D721Med (cell line): ENCODE measurements around the gene FANCC.

Experiments used
- DNase-seq: peaks from one replicate; pipeline ENCODE4 v3.0.0; 2011; ENCODE audit warnings: low spot score; ENCODE audit not compliant: insufficient read length
- FAIRE-seq: peaks from 2 replicates; lab custom pipeline; 2011; peaks lifted over from hg19 to GRCh38; lab: Jason Lieb, UNC
- TF ChIP-seq, protein P1 (sequence below): IDR thresholded peaks from 2 replicates; pipeline ENCODE4 v1.5.1; 2012; ENCODE audit warnings: mild to moderate bottlenecking, control low read depth; ENCODE audit not compliant: insufficient read depth; ENCODE audit errors: missing control alignments

FANCC gene

DNA sequence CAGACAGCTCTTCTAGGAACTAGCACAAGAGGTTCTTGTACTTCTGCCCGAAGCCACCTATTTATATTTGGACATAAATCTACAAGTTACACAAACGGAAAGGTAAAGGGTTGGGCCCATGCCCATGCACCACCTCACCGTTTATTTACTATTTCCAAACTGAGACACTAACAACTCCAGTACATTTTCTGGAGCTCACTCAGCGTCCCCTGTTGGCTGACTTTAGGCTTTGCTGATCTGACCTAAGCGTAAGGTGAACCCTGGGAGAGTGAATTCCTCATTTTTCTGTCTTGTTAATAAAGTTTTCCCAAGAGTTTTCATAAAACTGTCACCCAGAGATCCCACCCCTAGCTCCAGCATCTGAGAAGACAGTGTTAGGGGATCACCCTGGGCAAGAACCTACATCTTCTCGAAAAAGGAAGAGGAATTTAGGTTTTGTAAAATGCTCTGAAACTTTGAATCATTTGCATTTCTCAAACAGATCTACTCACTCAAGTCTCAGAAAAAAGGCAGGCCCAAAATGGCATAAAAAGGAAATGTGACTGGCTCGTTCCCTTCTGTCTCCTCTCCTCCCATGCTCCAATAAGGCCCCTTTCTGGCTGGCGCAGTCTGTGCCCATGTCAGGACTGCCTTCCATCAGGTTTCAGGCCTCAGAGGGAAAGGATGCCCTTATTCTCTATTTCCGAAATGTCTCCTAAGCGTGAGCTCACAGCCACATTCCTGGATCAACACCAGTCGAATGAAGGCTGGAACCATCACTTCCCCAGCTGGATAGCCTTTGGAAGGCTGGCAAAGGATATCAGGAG lies 201.3 kb downstream of the FANCC start:
- DNase-seq (no peak), FAIRE-seq (no peak)
- TF ChIP-seq, protein P1, sequence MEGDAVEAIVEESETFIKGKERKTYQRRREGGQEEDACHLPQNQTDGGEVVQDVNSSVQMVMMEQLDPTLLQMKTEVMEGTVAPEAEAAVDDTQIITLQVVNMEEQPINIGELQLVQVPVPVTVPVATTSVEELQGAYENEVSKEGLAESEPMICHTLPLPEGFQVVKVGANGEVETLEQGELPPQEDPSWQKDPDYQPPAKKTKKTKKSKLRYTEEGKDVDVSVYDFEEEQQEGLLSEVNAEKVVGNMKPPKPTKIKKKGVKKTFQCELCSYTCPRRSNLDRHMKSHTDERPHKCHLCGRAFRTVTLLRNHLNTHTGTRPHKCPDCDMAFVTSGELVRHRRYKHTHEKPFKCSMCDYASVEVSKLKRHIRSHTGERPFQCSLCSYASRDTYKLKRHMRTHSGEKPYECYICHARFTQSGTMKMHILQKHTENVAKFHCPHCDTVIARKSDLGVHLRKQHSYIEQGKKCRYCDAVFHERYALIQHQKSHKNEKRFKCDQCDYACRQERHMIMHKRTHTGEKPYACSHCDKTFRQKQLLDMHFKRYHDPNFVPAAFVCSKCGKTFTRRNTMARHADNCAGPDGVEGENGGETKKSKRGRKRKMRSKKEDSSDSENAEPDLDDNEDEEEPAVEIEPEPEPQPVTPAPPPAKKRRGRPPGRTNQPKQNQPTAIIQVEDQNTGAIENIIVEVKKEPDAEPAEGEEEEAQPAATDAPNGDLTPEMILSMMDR: no peak

DNA sequence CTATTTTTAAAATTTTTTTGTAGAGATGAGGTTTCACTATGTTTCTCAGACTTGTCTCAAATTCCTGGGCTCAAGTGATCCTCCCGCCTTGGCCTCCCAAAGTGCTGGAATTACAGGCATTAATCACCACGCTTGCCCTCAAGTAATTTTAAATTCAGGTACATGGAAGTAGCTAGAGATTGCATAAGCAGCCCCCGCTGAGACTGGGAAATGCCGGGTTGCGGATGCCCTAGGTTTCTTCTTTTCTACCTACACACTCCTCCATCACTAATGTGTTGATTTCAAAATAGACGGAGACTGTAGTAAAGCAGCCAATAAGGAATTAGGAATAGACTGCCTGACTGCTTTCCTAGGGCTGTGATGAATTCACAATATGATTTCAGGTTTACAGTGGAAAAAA lies 202.4 kb downstream of the FANCC start:
- TF ChIP-seq, protein P1: no peak
- DNase-seq (no peak), FAIRE-seq (no peak)

DNA sequence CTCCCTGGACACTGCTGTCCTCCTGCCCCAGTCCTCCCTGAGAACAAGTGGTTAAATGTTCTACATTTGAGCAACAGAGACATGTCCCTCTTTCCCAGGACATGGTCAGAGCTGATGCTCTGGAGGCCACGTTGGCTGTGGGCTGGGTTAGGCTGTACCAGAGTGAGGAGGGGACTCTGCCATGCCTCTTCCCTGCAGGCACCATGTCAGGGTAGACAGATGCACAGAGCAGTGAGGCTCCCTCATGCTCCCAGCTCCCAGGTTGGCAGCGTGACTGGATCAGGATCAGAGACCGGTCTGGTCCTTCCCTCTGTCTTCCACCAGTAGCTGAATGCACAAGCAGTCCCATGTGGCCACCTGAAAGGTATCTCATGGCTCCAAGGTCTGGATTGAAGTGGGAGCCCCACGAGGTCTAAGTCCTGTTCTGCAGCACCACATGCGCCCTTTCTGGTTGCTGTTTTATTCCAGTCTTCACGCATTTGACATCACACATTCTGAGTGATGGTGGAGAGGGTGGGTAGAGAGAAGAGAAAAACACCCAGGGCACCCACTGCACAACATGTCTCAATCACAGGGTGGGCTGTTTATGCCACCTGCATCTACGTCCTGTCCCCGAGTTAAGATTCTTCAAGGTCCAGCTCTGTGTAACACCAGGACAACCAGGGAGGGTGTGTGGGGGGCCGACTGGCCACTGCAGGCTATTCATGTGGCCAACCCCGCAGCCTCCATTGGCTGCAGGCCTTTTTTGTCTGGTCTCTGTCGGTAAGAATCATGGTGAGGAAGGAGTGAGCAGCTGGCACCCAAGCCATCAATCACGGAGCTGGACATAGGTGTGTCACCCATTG lies 204.9 kb downstream of the FANCC start:
- DNase-seq: no peak
- no peak for FAIRE-seq
- TF ChIP-seq, protein P1: no peak

DNA sequence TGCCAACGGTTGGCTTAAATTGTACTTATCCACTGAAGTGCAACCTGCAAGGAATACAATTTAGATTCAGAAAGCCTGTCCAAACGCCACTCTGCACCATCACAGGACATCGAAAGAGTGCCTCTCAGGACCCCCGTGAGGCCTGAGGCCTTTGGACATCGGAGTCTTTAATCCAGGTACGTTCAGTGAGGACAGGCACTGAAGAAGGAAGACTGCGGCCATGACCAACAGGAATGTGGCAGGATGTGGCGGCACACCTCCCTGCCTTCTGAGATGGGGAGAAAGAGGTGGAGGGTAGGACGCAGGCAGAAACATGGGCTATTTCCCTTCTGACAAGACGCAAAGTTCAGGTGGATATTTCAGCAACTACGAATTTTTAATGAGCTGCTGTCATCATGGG lies 205.8 kb downstream of the FANCC start:
- FAIRE-seq (no peak), DNase-seq (no peak)
- TF ChIP-seq, protein P1: no peak

DNA sequence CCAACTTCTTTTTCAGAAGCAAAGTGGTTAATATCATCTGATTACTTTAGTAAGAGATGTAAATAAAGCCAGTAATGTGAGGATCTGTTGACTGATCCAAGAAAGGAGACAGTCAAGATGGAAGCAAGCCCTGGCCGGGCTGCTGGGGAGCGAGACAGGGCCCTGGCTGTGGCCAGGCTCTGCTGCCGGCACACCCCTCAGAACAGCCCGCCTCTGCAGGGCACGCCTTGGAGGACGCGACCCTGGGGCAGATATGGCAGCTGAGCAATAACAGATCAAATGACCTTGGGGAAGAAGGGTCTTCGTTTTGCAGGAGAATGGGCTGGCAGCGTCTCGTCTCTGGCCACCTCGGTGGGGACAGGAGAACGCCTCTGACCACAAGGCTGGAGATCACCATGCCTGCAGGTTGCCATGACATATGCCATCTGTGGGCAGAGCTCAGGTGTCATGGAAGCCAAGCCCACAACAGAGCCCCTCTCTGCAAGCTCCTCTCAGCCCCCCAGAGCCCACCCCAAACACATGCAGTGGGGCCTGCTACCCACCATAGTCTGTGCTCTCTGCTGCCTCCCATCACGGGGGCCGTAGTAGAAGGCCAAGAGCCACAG lies 206.5 kb downstream of the FANCC start:
- no peak for FAIRE-seq
- TF ChIP-seq, protein P1: no peak
- DNase-seq: no peak

DNA sequence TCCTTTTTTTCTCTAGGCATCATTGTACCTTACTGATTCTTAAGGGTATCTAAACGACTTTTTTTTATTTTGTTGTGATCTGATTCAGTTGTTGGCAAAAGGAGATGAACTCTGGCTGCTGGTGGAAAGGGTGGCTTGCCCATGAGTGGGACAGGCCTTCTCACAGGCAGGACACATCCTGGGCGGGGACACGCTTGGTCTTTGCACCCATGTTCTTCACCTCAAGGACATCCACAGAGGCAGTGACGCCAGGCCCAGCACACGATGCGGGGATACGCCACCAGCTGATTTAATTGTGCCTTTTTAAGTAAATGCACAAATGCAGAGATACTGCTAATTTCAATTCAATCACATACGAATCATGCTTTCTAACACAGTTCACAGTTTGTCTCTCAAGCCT lies 208.1 kb downstream of the FANCC start:
- DNase-seq (no peak), FAIRE-seq (no peak)
- TF ChIP-seq, protein P1: no peak
